RWPE1 (cell line): ENCODE data around the gene PITPNM3.

Experiments
- CTCF ChIA-PET: fragments of 350-600 bp; sonication (Branson Sonifier 250); formaldehyde crosslinking; extraction: SDS; loops from one replicate; lab custom pipeline; 2021; lab: Yijun Ruan, JAX
- POLR2A ChIA-PET: fragments of 400-600 bp; formaldehyde crosslinking; extraction: SDS; loops from one replicate; lab custom pipeline; 2020; ENCODE audit warnings: antibody characterized with exemption; ENCODE audit not compliant: low non-redundant PET; lab: Yijun Ruan, JAX
- DNase-seq: peaks from one replicate; pipeline ENCODE4 v3.0.0; 2012; ENCODE audit warnings: low spot score
- H3K27ac ChIP-seq: fragments of 450-650 bp; 2 replicates; pipeline ENCODE4 v1.5.1; 2017
- CTCF ChIP-seq: fragments of 450-650 bp; conservative IDR thresholded peaks from 2 replicates; pipeline ENCODE4 v1.5.1; 2017; ENCODE audit warnings: low read depth, mild to moderate bottlenecking

PITPNM3 gene

GRCh38 chr17:6534846-6535514, 21.4 kb downstream of the PITPNM3 start:
- ChIA-PET CTCF (no interaction called here), POLR2A (no interaction called here)
- peak overlapping the region; percentile 42 for H3K27ac ChIP-seq
- no peak for TF ChIP-seq CTCF
- no peak for DNase-seq

GRCh38 chr17:6532441-6532885, 23.9 kb downstream of the PITPNM3 start:
- H3K27ac ChIP-seq, result no peak overlapping the region
- TF ChIP-seq CTCF, result no peak
- POLR2A ChIA-PET, result no interaction called here
- CTCF ChIA-PET, result no interaction called here
- DNase-seq, result no peak

- no peak for TF ChIP-seq CTCF
- ChIA-PET POLR2A (no interaction called here), CTCF (no interaction called here)
- no peak for DNase-seq
- H3K27ac ChIP-seq, result peak overlapping the region; percentile 20; the same call in 1 of the 2 replicates
These were observed 24.8 kb downstream of the PITPNM3 start for GRCh38 chr17:6531575-6531974.

GRCh38 chr17:6530324-6530920, 25.9 kb downstream of the PITPNM3 start:
- peak overlapping the region; percentile 32 for H3K27ac ChIP-seq
- POLR2A ChIA-PET, result no interaction called here
- CTCF ChIA-PET, result no interaction called here
- DNase-seq, result no peak
- no peak for TF ChIP-seq CTCF

GRCh38 chr17:6528557-6528956, 27.8 kb downstream of the PITPNM3 start:
- DNase-seq, result no peak
- CTCF ChIA-PET, result interaction anchor here (0.7 kb wide), 1 partner anchor 19 kb away, joined by 3 read pairs; no protein-coding TSS in a partner anchor
- H3K27ac ChIP-seq, result peak overlapping the region; percentile 32
- POLR2A ChIA-PET, result no interaction called here
- no peak for TF ChIP-seq CTCF

GRCh38 chr17:6526362-6527152, 29.8 kb downstream of the PITPNM3 start:
- TF ChIP-seq CTCF, result no peak
- H3K27ac ChIP-seq, result no peak overlapping the region
- ChIA-PET POLR2A (no interaction called here), CTCF (interaction anchor here (0.6 to 0.9 kb wide), 2 partner anchors 12 to 101 kb away, joined by 3 read pairs; no protein-coding TSS in a partner anchor)
- DNase-seq, result no peak
